ENCODE data around the gene HCN3.

Gene HCN3

DNA sequence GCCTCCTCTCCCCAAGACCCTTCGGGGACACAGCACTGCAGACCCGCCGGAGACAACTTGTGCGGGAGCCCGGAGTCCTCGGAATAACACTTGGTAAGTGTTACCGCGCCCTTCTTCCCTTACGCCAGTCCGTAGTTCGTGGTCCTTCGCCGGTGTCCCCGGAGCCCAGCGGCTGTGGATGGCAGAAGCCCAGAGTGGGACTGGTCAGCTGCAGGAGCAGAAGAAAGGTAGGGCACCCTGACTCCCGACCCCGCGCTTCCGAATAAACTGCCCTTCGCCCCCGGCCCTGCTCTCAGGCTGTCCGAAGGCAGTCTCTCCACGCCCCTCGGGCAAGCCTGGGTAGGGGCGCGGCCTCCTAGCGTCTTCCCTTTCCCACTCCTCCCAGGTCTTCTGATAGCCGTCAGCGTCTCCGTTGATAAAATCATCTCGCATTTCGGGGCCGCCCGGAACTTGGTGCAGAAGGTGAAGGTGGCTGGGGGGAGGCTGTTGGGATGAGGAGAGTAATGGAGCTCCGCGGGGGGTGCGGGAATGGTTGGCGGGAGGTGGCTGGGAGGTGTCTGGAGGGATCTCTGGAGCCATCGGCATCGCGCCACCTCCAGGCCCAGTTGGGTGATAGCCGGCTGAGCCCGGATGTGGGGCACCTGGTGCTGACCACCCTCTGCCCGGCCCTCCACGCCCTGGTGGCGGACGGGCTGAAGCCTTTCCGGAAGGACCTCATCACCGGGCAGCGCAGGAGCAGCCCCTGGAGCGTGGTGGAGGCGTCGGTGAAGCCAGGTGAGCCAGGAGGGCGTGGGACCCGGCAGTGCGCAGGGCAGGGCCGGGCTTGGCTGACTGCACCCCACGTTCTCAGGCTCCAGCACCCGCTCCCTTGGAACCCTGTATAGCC lies 47.7 kb downstream of the HCN3 start:
- peak overlapping the region; percentile 74 for H3K9ac ChIP-seq (ENCODE audit: low read length)
- no peak overlapping the region for H3K27ac ChIP-seq (ENCODE audit: low read length)
- H3K36me3 ChIP-seq (replicated peaks; ENCODE audit: insufficient read depth, low read length), result no peaks in the 10 kb centered on the region

DNA sequence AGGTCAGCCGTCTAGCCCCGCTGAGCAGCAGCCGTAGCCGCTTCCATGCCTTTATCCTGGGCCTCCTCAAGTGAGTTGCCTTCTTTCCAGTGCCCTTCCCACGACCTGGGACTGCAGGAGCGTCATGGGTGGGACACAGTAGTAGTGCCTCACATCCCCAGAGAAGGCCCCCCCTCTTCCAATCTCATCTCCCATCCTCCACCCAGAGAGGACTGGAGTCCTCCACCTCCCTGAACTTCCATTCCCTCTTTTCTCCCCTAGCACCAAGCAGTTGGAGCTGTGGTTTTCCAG lies 48.3 kb downstream of the HCN3 start:
- Histone ChIP-seq H3F3A (ENCODE audit: insufficient read depth, low read length) (peaks cover 34% of the 10 kb centered on the region), H3K4me1 (ENCODE audit: low read length) (0 out of 2 replicates have a peak, but pooled peaks cover 7% of the 10 kb centered on the region), H3K27ac (ENCODE audit: low read length) (no peak overlapping the region), H3K4me3 (ENCODE audit: low read length) (no peak overlapping the region), H4K20me1 (ENCODE audit: insufficient read depth, low read length) (no peaks in the 10 kb centered on the region), H3K4me2 (ENCODE audit: low read depth, low read length) (no peak overlapping the region), H3K79me2 (ENCODE audit: low read length) (no peaks in the 10 kb centered on the region), H3K9me2 (replicated peaks; ENCODE audit: insufficient read depth, low read length) (no peaks in the 10 kb centered on the region), H3K9ac (ENCODE audit: low read length) (no peak overlapping the region), H2AFZ (ENCODE audit: low read length) (no peak overlapping the region), H3K27me3 (replicated peaks; ENCODE audit: insufficient read depth, low read length) (no peaks in the 10 kb centered on the region), H3K36me3 (replicated peaks; ENCODE audit: insufficient read depth, low read length) (no peaks in the 10 kb centered on the region), H3K9me3 (replicated peaks; ENCODE audit: insufficient read depth, low read length) (no peaks in the 10 kb centered on the region)
- DNase-seq, result no peak
- TF ChIP-seq EZH2phosphoT487 (IDR thresholded peaks at IDR 0.05; ENCODE audit: low read length) (no peak), EZH2 (optimal IDR thresholded peaks at IDR 0.05; ENCODE audit: low read depth, low read length) (no peak)
- TF ChIP-seq, protein P1, sequence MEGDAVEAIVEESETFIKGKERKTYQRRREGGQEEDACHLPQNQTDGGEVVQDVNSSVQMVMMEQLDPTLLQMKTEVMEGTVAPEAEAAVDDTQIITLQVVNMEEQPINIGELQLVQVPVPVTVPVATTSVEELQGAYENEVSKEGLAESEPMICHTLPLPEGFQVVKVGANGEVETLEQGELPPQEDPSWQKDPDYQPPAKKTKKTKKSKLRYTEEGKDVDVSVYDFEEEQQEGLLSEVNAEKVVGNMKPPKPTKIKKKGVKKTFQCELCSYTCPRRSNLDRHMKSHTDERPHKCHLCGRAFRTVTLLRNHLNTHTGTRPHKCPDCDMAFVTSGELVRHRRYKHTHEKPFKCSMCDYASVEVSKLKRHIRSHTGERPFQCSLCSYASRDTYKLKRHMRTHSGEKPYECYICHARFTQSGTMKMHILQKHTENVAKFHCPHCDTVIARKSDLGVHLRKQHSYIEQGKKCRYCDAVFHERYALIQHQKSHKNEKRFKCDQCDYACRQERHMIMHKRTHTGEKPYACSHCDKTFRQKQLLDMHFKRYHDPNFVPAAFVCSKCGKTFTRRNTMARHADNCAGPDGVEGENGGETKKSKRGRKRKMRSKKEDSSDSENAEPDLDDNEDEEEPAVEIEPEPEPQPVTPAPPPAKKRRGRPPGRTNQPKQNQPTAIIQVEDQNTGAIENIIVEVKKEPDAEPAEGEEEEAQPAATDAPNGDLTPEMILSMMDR (IDR thresholded peaks at IDR 0.05; ENCODE audit: low read length), result no peak

More for the DNA sequence above, 47.7 kb downstream of the HCN3 start:
- H2AFZ ChIP-seq (ENCODE audit: low read length), result peak overlapping the region; percentile 100
- H4K20me1 ChIP-seq (ENCODE audit: insufficient read depth, low read length), result no peaks in the 10 kb centered on the region
- H3K9me2 ChIP-seq (replicated peaks; ENCODE audit: insufficient read depth, low read length), result no peaks in the 10 kb centered on the region
- H3K79me2 ChIP-seq (ENCODE audit: low read length), result no peaks in the 10 kb centered on the region
- peaks cover 39% of the 10 kb centered on the region for H3F3A ChIP-seq (ENCODE audit: insufficient read depth, low read length)
- H3K9me3 ChIP-seq (replicated peaks; ENCODE audit: insufficient read depth, low read length), result no peaks in the 10 kb centered on the region
- H3K4me3 ChIP-seq (ENCODE audit: low read length), result peak overlapping the region; percentile 93
- peak; percentile 17 for DNase-seq
- H3K27me3 ChIP-seq (replicated peaks; ENCODE audit: insufficient read depth, low read length), result no peaks in the 10 kb centered on the region
- peak overlapping the region; percentile 99 for H3K4me2 ChIP-seq (ENCODE audit: low read depth, low read length)
- no peak for TF ChIP-seq EZH2 (optimal IDR thresholded peaks at IDR 0.05; ENCODE audit: low read depth, low read length)
- TF ChIP-seq, protein P1 (IDR thresholded peaks at IDR 0.05; ENCODE audit: low read length), result peak; percentile 2; the same call in 1 of the 2 replicates
- 0 out of 2 replicates have a peak, but pooled peaks cover 7% of the 10 kb centered on the region for H3K4me1 ChIP-seq (ENCODE audit: low read length)

GRCh38 chr1:155326020-155326526 lies 48.8 kb downstream of the HCN3 start:
- no peak overlapping the region for H3K27ac ChIP-seq (ENCODE audit: low read length)
- no peaks in the 10 kb centered on the region for H3K36me3 ChIP-seq (replicated peaks; ENCODE audit: insufficient read depth, low read length)
- TF ChIP-seq EZH2 (optimal IDR thresholded peaks at IDR 0.05; ENCODE audit: low read depth, low read length) (no peak), EZH2phosphoT487 (IDR thresholded peaks at IDR 0.05; ENCODE audit: low read length) (no peak)
- TF ChIP-seq, protein P1 (IDR thresholded peaks at IDR 0.05; ENCODE audit: low read length), result no peak

More at GRCh38 chr1:155326020-155326526, 48.8 kb downstream of the HCN3 start:
- 0 out of 2 replicates have a peak, but pooled peaks cover 7% of the 10 kb centered on the region for H3K4me1 ChIP-seq (ENCODE audit: low read length)
- no peak for DNase-seq
- no peak overlapping the region for H3K4me2 ChIP-seq (ENCODE audit: low read depth, low read length)
- H2AFZ ChIP-seq (ENCODE audit: low read length), result no peak overlapping the region
- no peaks in the 10 kb centered on the region for H3K79me2 ChIP-seq (ENCODE audit: low read length)
- H3K9ac ChIP-seq (ENCODE audit: low read length), result no peak overlapping the region
- no peaks in the 10 kb centered on the region for H3K27me3 ChIP-seq (replicated peaks; ENCODE audit: insufficient read depth, low read length)
- no peak overlapping the region for H3K4me3 ChIP-seq (ENCODE audit: low read length)
- no peaks in the 10 kb centered on the region for H3K9me2 ChIP-seq (replicated peaks; ENCODE audit: insufficient read depth, low read length)
- peaks cover 31% of the 10 kb centered on the region for H3F3A ChIP-seq (ENCODE audit: insufficient read depth, low read length)
- H4K20me1 ChIP-seq (ENCODE audit: insufficient read depth, low read length), result no peaks in the 10 kb centered on the region
- H3K9me3 ChIP-seq (replicated peaks; ENCODE audit: insufficient read depth, low read length), result no peaks in the 10 kb centered on the region

Measured in MM.1S (cell line).